ENCODE results near the gene TLR8.

- no peak for TF ChIP-seq PAX8 (IDR thresholded peaks at IDR 0.05)
- no peak for TF ChIP-seq JUND (IDR thresholded peaks at IDR 0.05; ENCODE audit: low read depth, low read length)
- no peak for TF ChIP-seq HDAC2 (IDR thresholded peaks at IDR 0.05)
- no peak for TF ChIP-seq HCFC1 (IDR thresholded peaks at IDR 0.05; ENCODE audit: low read length)
- no peak for TF ChIP-seq EZH2 (IDR thresholded peaks at IDR 0.05; ENCODE audit: borderline replicate concordance, control insufficient read depth, low read depth, low read length)
Measured at GRCh38 chrX:12950851-12951594, 44.6 kb downstream of the TLR8 start.
